ENCODE data around the gene NRXN3.

DNA sequence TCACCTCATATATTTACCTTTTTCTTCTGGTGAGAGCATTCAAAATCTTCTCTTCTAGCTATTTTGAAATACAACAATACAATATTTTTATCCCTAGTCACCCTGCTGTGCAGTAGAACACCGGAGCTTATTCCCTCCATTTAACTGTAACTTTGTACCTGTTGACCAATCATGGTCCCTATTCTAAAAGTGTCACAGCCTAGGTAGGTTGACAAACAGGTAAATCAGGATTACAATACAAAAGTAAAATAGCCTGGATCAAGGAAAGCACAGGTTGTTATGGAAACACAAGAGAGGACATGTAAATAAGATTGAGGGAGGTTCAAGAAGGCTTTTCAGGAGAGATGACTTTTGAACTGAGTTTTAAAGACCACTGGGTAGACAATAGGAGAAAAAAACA lies 1370.2 kb downstream of the NRXN3 start:
- TF ChIP-seq, protein P1, sequence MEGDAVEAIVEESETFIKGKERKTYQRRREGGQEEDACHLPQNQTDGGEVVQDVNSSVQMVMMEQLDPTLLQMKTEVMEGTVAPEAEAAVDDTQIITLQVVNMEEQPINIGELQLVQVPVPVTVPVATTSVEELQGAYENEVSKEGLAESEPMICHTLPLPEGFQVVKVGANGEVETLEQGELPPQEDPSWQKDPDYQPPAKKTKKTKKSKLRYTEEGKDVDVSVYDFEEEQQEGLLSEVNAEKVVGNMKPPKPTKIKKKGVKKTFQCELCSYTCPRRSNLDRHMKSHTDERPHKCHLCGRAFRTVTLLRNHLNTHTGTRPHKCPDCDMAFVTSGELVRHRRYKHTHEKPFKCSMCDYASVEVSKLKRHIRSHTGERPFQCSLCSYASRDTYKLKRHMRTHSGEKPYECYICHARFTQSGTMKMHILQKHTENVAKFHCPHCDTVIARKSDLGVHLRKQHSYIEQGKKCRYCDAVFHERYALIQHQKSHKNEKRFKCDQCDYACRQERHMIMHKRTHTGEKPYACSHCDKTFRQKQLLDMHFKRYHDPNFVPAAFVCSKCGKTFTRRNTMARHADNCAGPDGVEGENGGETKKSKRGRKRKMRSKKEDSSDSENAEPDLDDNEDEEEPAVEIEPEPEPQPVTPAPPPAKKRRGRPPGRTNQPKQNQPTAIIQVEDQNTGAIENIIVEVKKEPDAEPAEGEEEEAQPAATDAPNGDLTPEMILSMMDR (IDR thresholded peaks at IDR 0.05; ENCODE audit: insufficient read depth, low read depth, low read length), result no peak
- TF ChIP-seq EZH2 (IDR thresholded peaks at IDR 0.05; ENCODE audit: insufficient read depth, low read length), result no peak

All from astrocyte (in vitro differentiated cells and primary cell).